A549 (cell line): ENCODE results near the gene MRPL33. TPM values are rescaled to one million over a fixed set of nuclear protein-coding genes. Genes with fewer than 3 reads are reported as not detected.

Experiments used
- ATAC-seq, 2 experiments: fragments of 200-7000 bp in 1 of 2; fragments of >200 bp in 1 of 2; cut with Nextera tagmentation in 1 of 2; cut with Tn5 transposase in 1 of 2; 3 replicates each; pipeline versions ENCODE4 v1.8.0 to v1.9.1; 2018 to 2020; ENCODE audit warnings: mild to moderate bottlenecking in 1 of 2, moderate library complexity in 1 of 2
- CTCF ChIA-PET: fragments of 300-600 bp; sonication (Branson Sonifier 250); formaldehyde crosslinking; extraction: SDS; loops from one replicate; lab custom pipeline; 2021; ENCODE audit warnings: antibody characterized with exemption, inconsistent platforms; lab: Yijun Ruan, JAX
- POLR2A ChIA-PET: fragments of 350-600 bp; formaldehyde crosslinking; extraction: SDS; loops from one replicate; lab custom pipeline; 2021; ENCODE audit warnings: antibody characterized with exemption, inconsistent platforms; lab: Yijun Ruan, JAX
- DNase-seq, 2 experiments: peaks; one replicate each; pipeline versions ENCODE4 v3.0.0 to v3.0.0-alpha.2; 2011 to 2016; ENCODE audit warnings: low read depth in 1 of 2, low spot score in 1 of 2
- FAIRE-seq: peaks from 2 replicates; lab custom pipeline; 2011; peaks lifted over from hg19 to GRCh38; lab: Jason Lieb, UNC
- H3K27ac ChIP-seq, 2 experiments: fragments of >200 bp; sonication (Bioruptor Twin); formaldehyde crosslinking; 3 replicates each; pipeline ENCODE4 v1.5.1; 2016 to 2017
- H3K4me1 ChIP-seq: fragments of >200 bp; sonication (Bioruptor Twin); formaldehyde crosslinking; 3 replicates; pipeline ENCODE4 v1.6.1; 2016
- H3K4me2 ChIP-seq: fragments of >200 bp; sonication (Bioruptor Twin); formaldehyde crosslinking; 3 replicates; pipeline ENCODE4 v1.6.1; 2016
- H3K4me3 ChIP-seq: fragments of >200 bp; sonication (Bioruptor Twin); formaldehyde crosslinking; 3 replicates; pipeline ENCODE4 v1.5.1; 2016
- H3K9me3 ChIP-seq: fragments of >200 bp; sonication (Bioruptor Twin); formaldehyde crosslinking; 3 replicates; pipeline ENCODE4 v1.6.1; 2016
- ATOH8 ChIP-seq: fragments of 250-450 bp; sonication (Bioruptor Pico); IDR thresholded peaks from 2 replicates; pipeline ENCODE4 v1.5.0; 2020; ENCODE audit warnings: low read depth, mild to moderate bottlenecking, moderate library complexity
- BHLHE40 ChIP-seq: IDR thresholded peaks from 2 replicates; pipeline ENCODE4 v1.6.1; 2012; ENCODE audit warnings: low read depth, low read length, inconsistent platforms
- CBX2 ChIP-seq: fragments of 200-600 bp; sonication (generic); IDR thresholded peaks from 2 replicates; pipeline ENCODE4 v1.6.1; 2016; ENCODE audit warnings: low read depth, mild to moderate bottlenecking, borderline replicate concordance
- CHD2 ChIP-seq: fragments of 150-350 bp; IDR thresholded peaks from 2 replicates; pipeline ENCODE4 v1.6.1; 2014; ENCODE audit warnings: low read length; ENCODE audit not compliant: partially characterized antibody
- CHD4 ChIP-seq: fragments of 200-600 bp; sonication (generic); IDR thresholded peaks from 2 replicates; pipeline ENCODE4 v1.6.1; 2016; ENCODE audit warnings: antibody characterized with exemption, mild to moderate bottlenecking, borderline replicate concordance
- EHF ChIP-seq: fragments of 250-450 bp; sonication (Bioruptor Pico); IDR thresholded peaks from 2 replicates; pipeline ENCODE4 v1.5.0; 2020; ENCODE audit warnings: mild to moderate bottlenecking
- EHMT2 ChIP-seq: fragments of 200-600 bp; sonication (generic); IDR thresholded peaks from 2 replicates; pipeline ENCODE4 v1.6.1; 2016; ENCODE audit warnings: antibody characterized with exemption, low read depth, mild to moderate bottlenecking, moderate library complexity
- EP300 ChIP-seq, 2 experiments: fragments of >200 bp; sonication (Bioruptor Twin); formaldehyde crosslinking; IDR thresholded peaks; 2 replicates in 1 of 2; 3 replicates in 1 of 2; pipeline ENCODE4 v1.6.1; 2016 to 2017
- GATA3 ChIP-seq: IDR thresholded peaks from 2 replicates; pipeline ENCODE4 v1.6.1; 2012; ENCODE audit warnings: borderline replicate concordance
- HDAC2 ChIP-seq: fragments of 200-600 bp; sonication (generic); IDR thresholded peaks from 2 replicates; pipeline ENCODE4 v1.6.1; 2016
- HES2 ChIP-seq: fragments of >200 bp; sonication (Bioruptor Twin); formaldehyde crosslinking; IDR thresholded peaks from 2 replicates; pipeline ENCODE4 v1.6.1; 2016
- HEYL ChIP-seq: fragments of 250-450 bp; sonication (Bioruptor Pico); IDR thresholded peaks from 2 replicates; pipeline ENCODE4 v1.8.0; 2021; ENCODE audit warnings: mild to moderate bottlenecking, moderate library complexity
- HMGXB4 ChIP-seq: fragments of 250-450 bp; sonication (Bioruptor Pico); IDR thresholded peaks from 2 replicates; pipeline ENCODE4 v1.5.0; 2021; ENCODE audit warnings: mild to moderate bottlenecking, moderate library complexity, borderline replicate concordance
- HOXA7 ChIP-seq: fragments of 250-450 bp; sonication (Bioruptor Pico); IDR thresholded peaks from 2 replicates; pipeline ENCODE4 v1.5.0; 2020; ENCODE audit warnings: mild to moderate bottlenecking, moderate library complexity
- HOXB13 ChIP-seq: fragments of 250-450 bp; sonication (Bioruptor Pico); IDR thresholded peaks from 2 replicates; pipeline ENCODE4 v1.5.0; 2020; ENCODE audit warnings: low read depth, mild to moderate bottlenecking, moderate library complexity
- JUNB ChIP-seq: fragments of >200 bp; sonication (Bioruptor Twin); formaldehyde crosslinking; IDR thresholded peaks from 2 replicates; pipeline ENCODE4 v1.6.1; 2016
- MAFK ChIP-seq: fragments of 450-650 bp; IDR thresholded peaks from 2 replicates; pipeline ENCODE4 v1.6.1; 2014; ENCODE audit not compliant: partially characterized antibody
- MAZ ChIP-seq: fragments of 150-350 bp; IDR thresholded peaks from 2 replicates; pipeline ENCODE4 v1.6.1; 2014; ENCODE audit warnings: antibody characterized with exemption, low read depth, low read length, borderline replicate concordance
- POLR2A ChIP-seq: IDR thresholded peaks from 2 replicates; pipeline ENCODE4 v1.6.1; 2012; ENCODE audit warnings: mild to moderate bottlenecking, low read length
- POLR2AphosphoS2 ChIP-seq: conservative IDR thresholded peaks from 2 replicates; pipeline ENCODE4 v1.6.1; 2012; ENCODE audit warnings: low read length, improper control_type of control experiment, inconsistent platforms
- RAD21 ChIP-seq, 2 experiments: fragments of >200 bp in 1 of 2; sonication (Bioruptor Twin) in 1 of 2; formaldehyde crosslinking in 1 of 2; IDR thresholded peaks in 1 of 2; conservative IDR thresholded peaks in 1 of 2; 2 replicates in 1 of 2; 3 replicates in 1 of 2; pipeline ENCODE4 v1.6.1; 2012 to 2018; ENCODE audit warnings: inconsistent platforms in 1 of 2
- RARB ChIP-seq: fragments of 250-450 bp; sonication (Bioruptor Pico); IDR thresholded peaks from 2 replicates; pipeline ENCODE4 v1.8.0; 2021; ENCODE audit warnings: mild to moderate bottlenecking, moderate library complexity
- RCOR1 ChIP-seq: fragments of 150-350 bp; IDR thresholded peaks from 2 replicates; pipeline ENCODE4 v1.6.1; 2014; ENCODE audit warnings: antibody characterized with exemption, low read length, low read depth
- RNF2 ChIP-seq: fragments of 200-600 bp; sonication (generic); IDR thresholded peaks from 2 replicates; pipeline ENCODE4 v1.6.1; 2016; ENCODE audit warnings: low read depth, mild to moderate bottlenecking, antibody characterized with exemption, moderate library complexity, borderline replicate concordance
- TFCP2L1 ChIP-seq: fragments of 250-450 bp; sonication (Bioruptor Pico); IDR thresholded peaks from 2 replicates; pipeline ENCODE4 v1.5.0; 2021; ENCODE audit warnings: mild to moderate bottlenecking
- ZC3H11A ChIP-seq: fragments of 450-650 bp; IDR thresholded peaks from 2 replicates; pipeline ENCODE4 v1.6.1; 2014; ENCODE audit warnings: antibody characterized with exemption, mild to moderate bottlenecking
- ZFP36 ChIP-seq: fragments of 450-650 bp; IDR thresholded peaks from 2 replicates; pipeline ENCODE4 v1.6.1; 2014; ENCODE audit warnings: borderline replicate concordance; ENCODE audit not compliant: partially characterized antibody
- WGBS: methylation state at CpG from one replicate; pipeline ENCODE4 v1.1.6; 2017; ENCODE audit errors: missing lambda C conversion rate; 5-methylcytosine and 5-hydroxymethylcytosine counted together
- polyA plus RNA-seq, 4 experiments: library from polyadenylated mRNA; depleted of rRNA in 3 of 4; stranded (reverse); fragments of >200 nt; fragmentation: RNase III in 1 of 4; extraction: RNeasy Plus Mini Kit Qiagen cat#74134 plus additional on column Dnase treatment in 1 of 4; gene quantifications; 2 replicates in 3 of 4; 3 replicates in 1 of 4; pipeline ENCODE4 v1.2.3, GENCODE V29; 2011 to 2017

MRPL33 gene
- polyA plus RNA-seq, 2 of the 4 experiments (the other 2 are of a cell fraction) = 287 to 497 TPM

- no peak for FAIRE-seq
- peak overlapping the region; percentile 74 to 82 for H3K27ac ChIP-seq
- 87% methylated on average over 5 of the region's 5 CpGs for WGBS
- H3K9me3 ChIP-seq = no peaks in the 10 kb centered on the region
- peak overlapping the region; percentile 30 for H3K4me2 ChIP-seq
- POLR2A ChIA-PET = interaction anchor here (1.1 to 1.6 kb wide), 3 partner anchors 31 to 638 kb away, joined by 3 to 5 read pairs (median 3); partner anchors contain the start of genes BABAM2, FOSL2 and RBKS
- DNase-seq = no peak
- H3K4me1 ChIP-seq = peaks cover 26% of the 10 kb centered on the region
- no peak overlapping the region for H3K4me3 ChIP-seq
- CTCF ChIA-PET = interaction anchor here (0.6 to 6.5 kb wide), 36 partner anchors 10 to 698 kb away, joined by 3 to 56 read pairs (median 4); partner anchors contain the start of gene MRPL33
- ATAC-seq = no peak
- no peak for TF ChIP-seq BHLHE40
- no peak for TF ChIP-seq GATA3
- TF ChIP-seq ATOH8 (CRISPR knock-in tag) = no peak
- no peak for TF ChIP-seq MAFK
- TF ChIP-seq RNF2 = no peak
- no peak for TF ChIP-seq HEYL (CRISPR knock-in tag)
- TF ChIP-seq JUNB = no peak
- no peak for TF ChIP-seq HES2
- TF ChIP-seq RCOR1 = no peak
- no peak for TF ChIP-seq POLR2A
- no peak for TF ChIP-seq CHD2
- no peak for TF ChIP-seq MAZ
- TF ChIP-seq HOXA7 (CRISPR knock-in tag) = no peak
- no peak for TF ChIP-seq EHMT2
- no peak for TF ChIP-seq ZC3H11A
- TF ChIP-seq, all 56 proteins: peak for 0
Observed at GRCh38 chr2:27754831-27755230, 16.7 kb upstream of the MRPL33 start.

GRCh38 chr2:27756091-27756490, 15.4 kb upstream of the MRPL33 start:
- ATAC-seq (no peak), DNase-seq (no peak), FAIRE-seq (no peak)
- ChIA-PET CTCF (interaction anchor here (1.6 to 2.6 kb wide), 2 partner anchors 19 to 697 kb away, joined by 3 to 16 read pairs; no protein-coding TSS in a partner anchor), POLR2A (no interaction called here)
- no peaks in the 10 kb centered on the region for H3K9me3 ChIP-seq
- WGBS = 91% methylated on average over 3 of the region's 3 CpGs
- TF ChIP-seq ZFP36 (no peak), ATOH8 (CRISPR knock-in tag) (no peak), POLR2AphosphoS2 (no peak), RCOR1 (no peak), MAFK (no peak), RARB (no peak)
- no peak overlapping the region for H3K4me2 ChIP-seq
- H3K4me3 ChIP-seq = no peak overlapping the region
- peak overlapping the region; percentile 55 to 68; a peak in 5 of 6 replicates for H3K27ac ChIP-seq
- H3K4me1 ChIP-seq = peaks cover 27% of the 10 kb centered on the region

- no peak for ATAC-seq
- POLR2A ChIA-PET = no interaction called here
- DNase-seq = no peak
- peak overlapping the region; percentile 55 to 68; a peak in 5 of 6 replicates for H3K27ac ChIP-seq
- TF ChIP-seq CHD4 (no peak), CHD2 (no peak), HOXA7 (CRISPR knock-in tag) (no peak), TFCP2L1 (CRISPR knock-in tag) (no peak), EHF (CRISPR knock-in tag) (no peak), ATOH8 (CRISPR knock-in tag) (no peak), MAZ (no peak), EP300 (IDR thresholded peaks at IDR 0.05) (no peak), RAD21 (conservative IDR thresholded peaks at IDR 0.05 in 1 of 2, IDR thresholded peaks at IDR 0.05 in 1 of 2) (no peak), CBX2 (no peak), HMGXB4 (CRISPR knock-in tag) (no peak), HOXB13 (CRISPR knock-in tag) (no peak), HDAC2 (no peak)
- TF ChIP-seq, all 56 proteins: peak for 0
- CTCF ChIA-PET = no interaction called here
- no peak for FAIRE-seq
- H3K4me1 ChIP-seq = peaks cover 32% of the 10 kb centered on the region
- WGBS = 86% methylated on average over 8 of the region's 8 CpGs
- H3K9me3 ChIP-seq = no peaks in the 10 kb centered on the region
- no peak overlapping the region for H3K4me2 ChIP-seq
- H3K4me3 ChIP-seq = no peak overlapping the region
Observed at GRCh38 chr2:27756544-27757498, 14.7 kb upstream of the MRPL33 start.
